ENCODE data around the gene ABTB2. TPM values are rescaled to one million over a fixed set of nuclear protein-coding genes. Genes with fewer than 3 reads are reported as not detected.
A peak's percentile ranks its signal among the peaks of the same experiment; 100 is the strongest.

The ABTB2 gene
- total and polyA plus RNA-seq, 9 of the 15 experiments (the other 6 are each of a cell fraction or from before 2014, with no cell fraction given) = 0.03 to 0.18 (median 0.12) TPM; not detected in 2

DNA sequence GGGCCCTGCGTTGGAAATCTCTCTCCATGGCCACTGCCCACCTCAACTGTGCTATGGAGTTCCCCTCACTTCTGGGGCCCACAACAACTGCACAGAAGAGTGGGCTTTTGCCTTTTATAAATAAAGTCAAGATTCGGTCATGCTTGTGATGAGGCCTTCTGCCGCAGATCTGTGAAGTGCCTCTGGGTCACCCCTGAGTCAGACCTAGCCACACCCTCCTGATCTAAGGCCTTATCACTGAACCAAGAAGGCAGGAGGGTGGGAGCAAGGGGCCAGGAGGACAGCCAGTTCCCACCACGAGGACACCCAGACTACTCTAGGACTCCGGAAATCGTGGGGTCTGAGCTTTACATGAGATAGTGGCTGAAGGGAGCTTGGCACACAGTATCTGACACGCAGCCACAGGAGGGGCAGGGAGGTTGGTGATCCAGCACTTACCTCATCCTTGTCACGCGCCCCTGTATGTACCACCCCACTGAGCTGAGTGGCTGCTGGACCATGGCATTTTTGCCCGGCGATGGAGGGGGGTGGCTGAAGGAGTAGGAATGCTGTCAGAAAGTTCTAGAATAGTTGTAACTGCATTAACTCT lies 115.7 kb downstream of the ABTB2 start (continued):
- TF ChIP-seq, protein P1, sequence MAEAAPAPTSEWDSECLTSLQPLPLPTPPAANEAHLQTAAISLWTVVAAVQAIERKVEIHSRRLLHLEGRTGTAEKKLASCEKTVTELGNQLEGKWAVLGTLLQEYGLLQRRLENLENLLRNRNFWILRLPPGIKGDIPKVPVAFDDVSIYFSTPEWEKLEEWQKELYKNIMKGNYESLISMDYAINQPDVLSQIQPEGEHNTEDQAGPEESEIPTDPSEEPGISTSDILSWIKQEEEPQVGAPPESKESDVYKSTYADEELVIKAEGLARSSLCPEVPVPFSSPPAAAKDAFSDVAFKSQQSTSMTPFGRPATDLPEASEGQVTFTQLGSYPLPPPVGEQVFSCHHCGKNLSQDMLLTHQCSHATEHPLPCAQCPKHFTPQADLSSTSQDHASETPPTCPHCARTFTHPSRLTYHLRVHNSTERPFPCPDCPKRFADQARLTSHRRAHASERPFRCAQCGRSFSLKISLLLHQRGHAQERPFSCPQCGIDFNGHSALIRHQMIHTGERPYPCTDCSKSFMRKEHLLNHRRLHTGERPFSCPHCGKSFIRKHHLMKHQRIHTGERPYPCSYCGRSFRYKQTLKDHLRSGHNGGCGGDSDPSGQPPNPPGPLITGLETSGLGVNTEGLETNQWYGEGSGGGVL (CRISPR knock-in tag; IDR thresholded peaks at IDR 0.05) = no peak
- TF ChIP-seq, protein P2, sequence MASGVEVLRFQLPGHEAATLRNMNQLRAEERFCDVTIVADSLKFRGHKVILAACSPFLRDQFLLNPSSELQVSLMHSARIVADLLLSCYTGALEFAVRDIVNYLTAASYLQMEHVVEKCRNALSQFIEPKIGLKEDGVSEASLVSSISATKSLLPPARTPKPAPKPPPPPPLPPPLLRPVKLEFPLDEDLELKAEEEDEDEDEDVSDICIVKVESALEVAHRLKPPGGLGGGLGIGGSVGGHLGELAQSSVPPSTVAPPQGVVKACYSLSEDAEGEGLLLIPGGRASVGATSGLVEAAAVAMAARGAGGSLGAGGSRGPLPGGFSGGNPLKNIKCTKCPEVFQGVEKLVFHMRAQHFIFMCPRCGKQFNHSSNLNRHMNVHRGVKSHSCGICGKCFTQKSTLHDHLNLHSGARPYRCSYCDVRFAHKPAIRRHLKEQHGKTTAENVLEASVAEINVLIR (CRISPR knock-in tag; IDR thresholded peaks at IDR 0.05) = no peak
- TF ChIP-seq CHCHD3 (CRISPR knock-in tag; IDR thresholded peaks at IDR 0.05) (no peak), NBN (IDR thresholded peaks at IDR 0.05; ENCODE audit: low read depth) (no peak), TOE1 (IDR thresholded peaks at IDR 0.05; ENCODE audit: borderline replicate concordance) (0 out of 2 replicates have a peak, but pooled peaks have one; percentile 48), TOE1 (CRISPR knock-in tag; IDR thresholded peaks at IDR 0.05; ENCODE audit: borderline replicate concordance, low read depth) (no peak), DNMT1 (IDR thresholded peaks at IDR 0.05) (no peak), CREB3L1 (IDR thresholded peaks at IDR 0.05; ENCODE audit: borderline replicate concordance, low read depth) (no peak), AFF1 (IDR thresholded peaks at IDR 0.05; ENCODE audit: low read depth in 1 of 2, partially characterized antibody in 2 of 2) (no peak), ZBED1 (IDR thresholded peaks at IDR 0.05) (no peak), NFRKB (IDR thresholded peaks at IDR 0.05; ENCODE audit: low read depth) (no peak), BRF1 (IDR thresholded peaks at IDR 0.05; ENCODE audit: borderline replicate concordance, extremely low read depth, insufficient read length) (no peak), ZNF668 (CRISPR knock-in tag; IDR thresholded peaks at IDR 0.05) (no peak), GTF2B (IDR thresholded peaks at IDR 0.05; ENCODE audit: extremely low read depth, insufficient read length) (no peak)

Data from K562 (cell line).